Pons (tissue), 1 donor: ENCODE results near the gene DNAI1.
A peak's percentile ranks its signal among the peaks of the same experiment; 100 is the strongest.
"Not testable (repeated sequence)": the region's sequence is repeated elsewhere in the genome, so short reads cannot be mapped to it uniquely, and the experiment has no call there.

Experiments
- DNase-seq: peaks from one replicate; pipeline ENCODE4 v3.0.0-alpha.2; 2016; ENCODE audit warnings: low spot score

The DNAI1 gene

DNA sequence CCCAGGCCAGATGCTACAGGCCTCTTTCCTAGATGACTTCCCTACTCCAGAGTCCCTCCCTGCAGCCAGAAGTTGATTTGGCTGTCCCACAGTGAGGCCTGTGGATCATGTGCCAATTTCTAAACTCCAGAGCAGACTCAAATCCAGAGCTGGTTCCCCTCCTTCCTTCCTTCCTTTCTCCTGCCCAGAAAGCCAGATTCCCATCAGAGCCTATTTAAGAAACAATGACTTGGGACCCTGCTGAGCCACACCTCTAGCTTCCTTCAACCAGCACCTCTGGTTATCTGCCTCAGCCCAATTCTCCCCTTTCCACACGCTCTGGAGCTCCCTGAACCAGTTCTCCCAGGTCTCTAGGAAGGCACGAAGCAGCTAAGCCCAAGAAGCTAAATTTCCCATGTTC, 7.5 kb upstream of the DNAI1 start:
- DNase-seq, result no peak

DNA sequence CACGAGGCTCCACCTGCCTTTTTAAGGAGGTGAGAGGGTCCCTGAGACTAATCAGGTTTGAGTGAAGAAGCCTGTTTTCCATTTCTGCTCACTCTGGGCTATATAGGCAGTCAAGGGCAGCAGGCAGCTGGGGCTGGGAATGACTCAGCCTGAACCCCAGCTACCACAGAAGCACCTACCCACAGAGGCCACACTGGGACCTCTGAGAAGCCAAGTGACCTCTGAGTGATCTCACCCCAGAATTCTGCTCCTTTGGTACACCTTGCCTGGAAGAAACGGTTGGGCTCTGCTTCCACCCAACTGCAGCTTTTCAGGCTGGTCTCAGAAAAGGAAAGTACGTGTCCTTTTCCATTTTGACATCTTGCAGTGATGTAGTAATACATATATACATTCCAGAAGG, 7.1 kb upstream of the DNAI1 start:
- no peak for DNase-seq

DNA sequence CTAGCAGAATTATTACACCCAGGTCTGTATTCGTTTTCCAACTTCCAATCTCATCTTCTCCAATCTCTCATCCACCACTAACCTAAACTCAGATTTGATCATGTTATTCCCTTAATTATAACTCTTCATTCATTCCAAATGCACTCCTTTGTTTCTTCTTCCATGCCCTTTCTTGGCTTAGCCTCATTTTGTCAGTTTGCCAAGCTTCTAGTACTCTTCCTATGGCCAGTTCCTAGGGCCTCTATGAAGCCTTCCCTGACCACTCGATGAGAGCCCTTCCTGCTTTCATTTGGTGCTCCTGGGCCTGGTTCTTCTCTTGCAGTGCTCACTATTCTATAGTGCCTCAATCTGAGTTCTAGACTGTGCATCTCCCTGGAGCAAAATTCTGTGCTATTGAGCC, 6.0 kb upstream of the DNAI1 start:
- peak; percentile 58 for DNase-seq

DNA sequence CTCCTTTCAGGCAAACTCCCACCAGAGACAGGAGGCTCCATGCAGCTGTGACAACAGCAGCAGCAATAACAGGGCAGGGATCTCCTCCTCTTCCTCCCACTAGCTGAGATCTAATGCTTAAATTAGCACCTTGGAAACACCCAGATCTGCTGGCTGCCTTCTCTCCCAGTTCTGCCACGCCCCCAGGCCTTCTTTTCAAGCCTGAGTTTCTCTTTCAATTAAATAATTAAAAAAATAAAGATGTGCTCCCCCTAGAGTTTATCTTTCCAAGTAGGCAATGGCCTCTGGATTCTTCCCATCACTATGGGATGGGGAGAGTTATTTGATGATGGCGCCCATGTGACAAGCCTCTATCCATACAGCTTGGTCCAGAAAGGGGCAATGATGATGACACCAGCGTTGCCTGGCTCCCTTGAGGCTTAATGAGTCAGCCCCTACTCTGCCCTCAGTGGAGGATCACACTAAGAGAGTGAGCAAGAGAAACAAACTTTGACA, 4.0 kb upstream of the DNAI1 start:
- DNase-seq, result no peak

DNA sequence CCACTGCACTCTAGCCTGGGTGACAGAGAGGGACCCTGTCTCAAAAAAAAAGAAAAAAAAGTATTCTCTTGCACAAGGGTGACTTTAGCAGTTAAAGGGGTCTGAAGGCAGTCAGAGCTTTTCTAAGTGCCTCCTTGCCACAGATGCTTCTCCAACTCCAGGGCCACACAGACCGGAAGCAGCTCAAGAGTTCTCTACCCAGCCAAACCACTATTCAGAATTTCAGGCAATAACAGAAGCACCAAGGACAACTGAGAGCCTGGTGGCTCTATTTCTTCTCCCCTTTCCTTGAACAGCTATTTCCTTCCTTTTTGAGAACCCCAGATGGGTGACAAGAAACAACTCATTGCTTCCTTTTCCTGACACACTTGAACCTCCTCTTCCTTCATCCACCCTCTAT, 2.5 kb upstream of the DNAI1 start:
- no peak for DNase-seq

DNA sequence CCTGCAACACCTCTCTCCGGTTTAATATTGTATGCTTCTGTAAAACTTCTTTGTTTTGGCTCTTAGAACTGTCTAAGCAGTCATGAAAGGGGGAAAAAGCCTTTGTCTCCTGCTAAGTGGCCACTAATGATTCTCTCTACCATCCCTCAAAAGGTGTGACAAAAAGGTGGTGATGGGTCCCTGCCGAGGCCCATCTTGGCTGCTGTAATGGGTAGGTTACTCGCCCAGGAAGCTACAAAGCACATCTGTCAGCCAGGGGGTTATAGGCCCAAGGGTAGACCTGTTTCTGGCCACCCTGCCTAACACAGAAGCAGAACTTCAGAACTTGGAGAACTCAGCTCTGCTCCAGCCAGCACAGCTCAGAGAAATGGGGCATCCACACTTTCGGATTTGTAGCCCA, 1.9 kb upstream of the DNAI1 start:
- no peak for DNase-seq

DNA sequence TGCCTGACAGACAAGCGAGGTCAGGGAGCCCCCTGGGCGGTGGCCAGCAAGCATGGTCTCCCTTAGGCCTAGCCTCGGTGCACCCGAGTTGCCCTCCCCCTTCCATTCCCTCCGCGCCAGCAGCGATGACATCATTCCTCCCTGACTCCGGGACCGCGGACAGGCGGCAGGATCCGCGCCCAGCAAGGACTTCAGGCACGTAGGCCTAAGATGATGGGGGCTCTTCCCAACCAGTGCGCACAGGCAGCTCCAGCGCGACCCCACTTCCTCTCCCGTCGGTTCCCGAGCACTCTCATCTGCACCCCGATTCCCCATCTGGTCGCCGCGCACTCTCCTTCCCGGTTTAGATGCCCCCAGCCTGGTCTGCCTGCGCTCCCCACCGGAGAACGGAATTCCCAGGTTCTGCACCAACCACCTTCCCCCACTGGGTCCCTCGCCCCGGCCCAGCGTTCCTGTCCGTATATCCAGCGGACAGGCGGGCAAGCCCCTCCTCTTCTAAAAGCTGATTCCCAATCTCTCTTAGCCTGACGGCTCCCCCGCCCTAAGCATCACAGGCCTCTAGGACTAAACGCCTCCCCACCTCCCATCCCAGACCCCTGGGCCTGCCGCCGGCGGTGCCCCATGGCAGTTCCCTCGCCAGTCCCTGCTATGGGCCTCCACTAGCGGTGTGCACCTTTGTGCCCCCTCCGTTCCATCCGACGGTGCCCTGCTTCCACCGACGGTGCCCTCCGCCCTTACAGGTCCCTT, 1.2 kb upstream of the DNAI1 start:
- peak; percentile 65 for DNase-seq

DNA sequence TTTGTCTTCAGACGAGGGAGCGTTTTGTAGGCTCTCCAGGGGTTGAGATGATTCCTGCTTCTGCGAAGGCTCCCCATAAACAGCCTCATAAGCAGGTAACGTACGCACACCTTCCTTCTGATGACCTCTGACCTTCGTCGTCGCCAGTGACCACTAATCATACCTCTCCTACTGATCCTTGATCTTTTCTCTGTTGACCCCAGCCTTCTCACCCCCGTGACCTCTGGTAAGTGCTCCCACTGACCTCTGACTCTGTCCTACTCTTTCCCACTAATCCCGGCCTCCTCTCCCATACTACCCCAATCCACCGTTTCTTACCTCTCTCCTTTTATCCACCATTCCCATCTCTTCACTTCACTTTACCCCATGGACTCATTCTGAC, 345 bp downstream of the DNAI1 start:
- no peak for DNase-seq

DNA sequence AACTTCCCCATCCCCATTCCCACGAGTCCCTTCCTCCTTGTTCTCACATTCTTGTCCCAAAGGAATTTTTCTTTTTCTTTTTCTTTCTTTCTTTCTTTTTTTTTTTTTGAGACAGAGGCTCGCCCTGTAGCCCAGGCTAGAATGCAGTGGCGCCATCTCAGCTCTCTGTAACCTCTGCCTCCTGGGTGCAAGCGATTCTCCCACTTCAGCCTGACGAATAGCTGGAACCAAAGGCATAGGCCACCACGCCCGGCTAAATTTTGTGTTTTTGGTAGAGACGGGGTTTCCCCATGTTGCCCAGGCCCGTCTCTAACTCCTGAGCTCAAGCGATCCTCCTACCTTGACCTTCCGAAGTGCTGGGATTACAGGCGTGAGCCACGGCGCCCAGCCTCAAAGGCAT, 751 bp downstream of the DNAI1 start:
- DNase-seq, result no peak

DNA sequence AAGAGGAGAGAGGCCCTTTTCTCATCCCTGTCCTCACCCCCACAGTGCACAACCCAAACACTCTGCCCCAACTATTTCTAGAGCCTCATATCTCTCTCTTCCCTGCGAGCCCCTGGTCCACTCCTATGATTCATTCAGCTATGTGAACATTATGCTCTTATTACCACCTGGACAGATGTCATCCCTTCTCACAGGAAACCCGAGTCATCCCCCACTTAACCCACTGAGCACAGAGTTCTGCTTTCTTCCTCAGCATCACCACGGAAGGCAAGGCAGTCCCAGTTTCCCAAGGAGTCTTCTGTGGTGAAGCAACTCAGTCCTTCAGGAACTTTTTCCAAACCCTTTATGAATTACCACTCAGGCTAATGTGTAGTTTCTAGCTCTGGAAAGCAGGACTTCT, 1.3 kb downstream of the DNAI1 start:
- DNase-seq, result no peak

DNA sequence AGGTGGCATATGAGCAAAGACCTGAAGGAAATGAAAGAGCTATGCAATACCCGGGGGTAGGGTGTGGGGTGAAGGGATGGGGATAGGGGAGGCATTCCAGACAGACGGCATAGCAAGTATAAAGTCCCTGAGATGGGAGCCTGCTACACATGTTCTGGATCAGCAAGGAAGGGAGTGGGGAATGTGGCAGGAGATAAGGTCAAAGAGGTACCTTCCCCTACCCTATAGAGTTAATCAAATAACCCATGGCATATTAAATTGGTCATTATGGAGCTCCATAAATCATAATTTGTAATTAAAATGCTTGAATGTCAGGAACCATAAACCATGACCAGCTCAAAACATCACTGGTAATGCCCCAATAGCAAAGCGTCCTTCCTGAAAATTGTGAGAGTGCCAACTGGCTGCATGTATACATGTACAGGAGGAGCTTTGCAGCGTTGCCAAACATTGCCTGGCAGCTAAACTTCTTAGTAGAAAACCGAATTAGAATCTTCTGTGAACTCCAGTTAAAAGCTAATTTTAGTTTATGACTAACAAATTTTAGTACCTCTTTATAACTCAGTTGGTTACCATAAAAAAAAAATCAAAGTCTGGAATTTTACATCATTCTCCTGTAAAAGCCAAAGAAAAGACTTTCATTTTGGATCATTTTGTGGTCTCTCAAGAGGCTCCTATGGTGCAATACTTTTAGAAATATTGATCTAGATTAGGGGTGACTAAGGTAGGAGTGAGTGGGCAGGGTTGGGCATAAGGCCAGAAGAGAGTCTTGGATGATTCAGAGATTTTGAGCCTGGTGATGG, 4.7 kb downstream of the DNAI1 start:
- no peak for DNase-seq

DNA sequence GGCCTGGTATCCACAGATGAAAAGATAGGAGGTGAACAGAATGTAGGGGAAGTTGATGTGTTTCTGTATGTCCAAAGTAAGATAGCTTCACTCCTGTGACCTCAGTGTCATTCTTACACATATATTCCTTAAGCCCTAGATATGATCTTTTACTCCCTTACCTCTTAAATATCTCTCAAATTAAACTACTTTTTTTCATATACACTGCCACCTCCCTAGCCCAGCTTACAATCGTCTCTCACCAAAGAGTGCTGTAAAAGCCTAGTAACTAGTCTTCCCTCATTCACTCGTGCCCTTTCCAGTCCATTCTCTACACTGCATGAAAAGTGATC, 5.3 kb downstream of the DNAI1 start:
- DNase-seq, result no peak

DNA sequence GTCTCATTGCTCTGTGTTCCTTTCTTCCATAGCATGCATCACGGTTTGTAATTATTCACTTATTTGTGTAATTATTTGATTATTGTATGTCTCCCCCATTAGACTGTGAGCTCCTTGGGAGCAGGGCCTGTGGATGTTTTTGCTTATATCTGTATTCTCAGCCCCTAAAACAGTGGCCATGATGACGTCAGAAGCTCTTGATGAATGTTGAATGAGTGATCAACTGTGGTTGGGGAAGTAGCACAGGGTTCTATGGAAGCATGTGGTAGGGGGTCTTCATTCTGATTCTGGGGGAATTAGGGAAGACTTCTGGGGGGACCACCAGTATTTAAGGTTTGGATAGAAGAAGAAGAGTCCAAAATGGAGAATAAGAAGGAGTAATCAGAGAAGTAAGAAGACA, 6.0 kb downstream of the DNAI1 start:
- DNase-seq, result no peak

DNA sequence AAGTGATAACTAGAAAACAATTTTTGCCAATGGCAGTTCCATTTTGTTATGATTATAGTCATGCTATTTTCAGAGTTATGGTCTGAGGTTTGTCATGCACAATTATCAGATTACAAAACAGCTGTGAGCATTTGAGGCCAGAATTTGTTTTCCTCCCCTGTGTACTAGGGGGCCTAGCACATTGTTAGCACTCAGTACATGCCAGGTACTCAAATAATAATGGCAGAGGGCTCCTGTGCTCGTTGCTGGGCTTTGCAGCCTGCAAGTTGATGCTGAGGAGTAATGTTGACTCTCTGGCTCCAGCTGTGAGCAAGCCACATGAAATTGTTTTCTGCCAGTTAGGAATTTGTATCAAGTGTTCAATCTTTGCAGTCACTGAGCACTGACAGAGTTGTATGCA, 6.9 kb downstream of the DNAI1 start:
- no peak for DNase-seq

DNA sequence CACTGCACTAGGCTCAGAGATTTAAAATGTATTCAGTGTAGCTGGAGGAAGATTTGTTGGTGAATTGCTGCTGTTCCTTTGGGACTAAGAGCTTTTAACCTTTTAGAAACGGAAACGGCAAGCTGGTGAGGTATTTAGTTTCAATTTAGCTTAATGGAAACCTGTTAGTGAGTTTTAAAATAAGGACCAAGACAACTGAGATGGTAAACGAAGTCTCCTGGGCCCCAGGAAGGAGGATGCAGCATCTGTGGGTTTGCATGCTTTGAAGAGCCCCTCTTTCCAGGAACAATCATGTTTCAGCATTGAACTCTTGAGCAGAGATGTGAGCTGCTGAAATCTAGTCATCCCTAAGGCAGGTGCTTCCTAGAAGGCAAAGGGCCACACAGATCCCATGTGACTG, 16.5 kb downstream of the DNAI1 start:
- DNase-seq, result no peak

DNA sequence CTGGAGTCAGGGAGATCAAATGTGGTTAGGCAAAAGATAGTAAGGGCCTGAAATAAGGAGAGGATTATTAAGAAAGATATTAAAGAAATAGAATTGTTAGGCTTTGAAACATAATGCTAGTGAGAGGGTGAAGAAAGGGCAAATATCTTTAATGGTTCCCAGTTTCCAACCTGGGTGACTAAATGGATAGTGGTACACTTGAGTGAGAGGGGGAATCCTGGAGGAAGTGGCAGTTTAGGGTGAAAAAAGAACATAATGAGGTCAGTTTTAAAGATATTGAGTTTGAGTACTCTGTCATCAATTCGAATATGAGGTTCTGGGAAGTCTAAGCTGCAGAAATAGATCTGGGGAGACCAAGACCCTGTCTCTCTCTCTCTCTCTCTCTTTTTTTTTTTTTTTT, 18.9 kb downstream of the DNAI1 start:
- no peak for DNase-seq

DNA sequence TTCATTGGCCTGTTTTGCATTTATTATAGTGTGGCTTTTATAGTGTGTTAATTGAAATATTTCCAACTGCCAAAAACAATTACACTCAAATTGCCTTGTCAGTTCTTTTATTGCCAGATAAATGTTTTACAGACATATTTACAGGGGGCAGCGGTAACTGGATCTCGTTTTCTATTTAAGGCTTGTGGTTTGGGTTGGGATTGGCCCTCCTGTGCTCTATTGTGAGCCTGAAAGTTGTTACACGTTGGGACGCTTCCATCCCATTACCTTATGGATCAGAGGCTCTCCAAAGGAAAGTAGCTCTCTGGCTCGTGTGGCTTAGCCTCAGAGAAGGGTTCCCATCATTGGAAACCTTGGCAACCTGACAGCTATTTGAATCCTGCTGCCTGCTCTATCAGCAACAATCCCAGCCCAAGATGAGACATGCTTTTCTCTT, 20.8 kb downstream of the DNAI1 start:
- no peak for DNase-seq

DNA sequence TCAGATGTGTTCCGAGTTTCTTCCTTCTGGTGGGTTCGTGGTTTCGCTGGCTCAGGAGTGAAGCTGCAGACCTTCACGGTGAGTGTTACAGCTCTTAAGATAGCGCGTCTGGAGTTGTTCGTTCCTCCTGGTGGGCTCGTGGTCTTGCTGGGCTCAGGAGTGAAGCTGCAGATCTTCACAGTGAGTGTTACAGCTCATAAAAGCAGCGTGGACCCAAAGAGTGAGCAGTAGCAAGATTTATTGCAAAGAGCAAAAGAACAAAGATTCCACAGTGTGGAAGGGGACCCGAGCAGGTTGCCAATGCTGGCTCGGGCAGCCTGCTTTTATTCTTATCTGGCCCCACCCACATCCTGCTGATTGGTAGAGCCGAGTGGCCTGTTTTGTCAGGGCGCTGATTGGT, 23.0 kb downstream of the DNAI1 start:
- not testable (repeated sequence) for DNase-seq

DNA sequence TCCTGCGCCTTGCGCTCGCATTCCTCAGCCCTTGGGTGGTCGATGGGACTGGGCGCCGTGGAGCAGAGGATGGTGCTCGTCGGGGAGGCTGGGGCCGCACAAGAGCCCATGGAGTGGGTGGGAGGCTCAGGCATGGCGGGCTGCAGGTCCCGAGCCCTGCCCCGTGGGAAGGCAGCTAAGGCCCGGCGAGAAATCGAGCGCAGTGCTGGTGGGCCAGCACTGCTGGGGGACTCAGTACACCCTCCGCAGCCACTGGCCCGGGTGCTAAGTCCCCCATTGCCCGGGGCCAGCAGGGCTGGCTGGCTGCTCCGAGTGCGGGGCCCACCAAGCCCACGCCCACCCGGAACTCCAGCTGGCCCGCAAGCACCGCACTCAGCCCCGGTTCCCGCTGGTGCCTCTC, 24.1 kb downstream of the DNAI1 start:
- not testable (repeated sequence) for DNase-seq

DNA sequence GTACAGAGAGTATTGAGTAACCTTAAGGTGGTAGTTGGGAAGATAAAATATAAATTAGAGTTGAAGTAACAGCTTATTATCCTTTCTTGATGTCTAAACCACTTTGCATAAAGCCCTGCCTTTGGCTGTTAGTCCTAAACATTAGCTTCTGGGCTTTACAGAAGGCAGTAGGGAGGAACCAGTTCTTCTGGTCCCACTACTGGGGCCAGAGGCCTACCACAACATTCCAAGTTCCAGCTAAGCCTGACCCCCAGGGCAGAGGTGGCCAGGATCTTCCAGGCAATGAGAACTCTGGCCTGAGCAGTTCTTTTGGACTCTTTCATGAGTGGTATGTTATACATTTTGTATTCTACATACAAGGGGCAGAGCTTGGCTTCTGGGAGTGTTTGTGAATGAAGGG, 26.1 kb downstream of the DNAI1 start:
- no peak for DNase-seq

DNA sequence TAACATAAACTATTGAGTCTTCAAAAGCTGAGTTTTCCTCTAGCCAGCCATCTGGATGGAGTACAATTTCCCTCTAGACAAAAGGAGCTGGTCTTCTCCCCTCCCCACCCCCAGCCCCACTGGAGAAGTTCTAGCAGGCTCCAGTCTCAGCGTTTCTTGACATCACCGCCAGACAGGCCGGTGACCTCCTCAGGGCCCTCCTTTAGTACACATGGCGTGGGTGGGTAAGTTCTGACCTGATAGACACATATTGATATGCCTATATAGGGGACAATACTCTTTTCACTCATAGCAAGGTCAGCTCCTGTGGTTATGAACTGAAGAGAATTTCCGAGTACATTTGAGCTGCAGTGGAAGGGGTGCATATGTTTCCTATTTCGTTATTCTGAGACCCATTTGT, 27.2 kb downstream of the DNAI1 start:
- no peak for DNase-seq

DNA sequence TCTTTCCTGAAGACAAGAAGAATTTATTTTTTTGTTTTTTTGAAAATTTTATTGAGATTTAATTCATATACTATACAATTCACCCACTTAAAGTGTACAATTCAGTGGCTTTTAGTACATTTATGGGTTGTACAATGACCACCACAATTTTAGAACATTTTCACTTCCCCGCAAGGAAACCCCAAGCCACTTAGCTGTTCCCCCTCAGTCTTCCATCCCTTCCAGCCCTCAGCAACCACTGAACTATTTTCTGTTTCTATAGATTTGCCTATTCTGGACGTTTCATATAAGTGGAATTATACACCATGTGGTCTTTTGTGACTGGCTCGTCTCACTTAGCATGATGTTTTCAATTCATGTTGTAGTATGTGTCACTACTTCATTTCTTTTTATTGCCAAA, 28.0 kb downstream of the DNAI1 start:
- DNase-seq, result no peak

DNA sequence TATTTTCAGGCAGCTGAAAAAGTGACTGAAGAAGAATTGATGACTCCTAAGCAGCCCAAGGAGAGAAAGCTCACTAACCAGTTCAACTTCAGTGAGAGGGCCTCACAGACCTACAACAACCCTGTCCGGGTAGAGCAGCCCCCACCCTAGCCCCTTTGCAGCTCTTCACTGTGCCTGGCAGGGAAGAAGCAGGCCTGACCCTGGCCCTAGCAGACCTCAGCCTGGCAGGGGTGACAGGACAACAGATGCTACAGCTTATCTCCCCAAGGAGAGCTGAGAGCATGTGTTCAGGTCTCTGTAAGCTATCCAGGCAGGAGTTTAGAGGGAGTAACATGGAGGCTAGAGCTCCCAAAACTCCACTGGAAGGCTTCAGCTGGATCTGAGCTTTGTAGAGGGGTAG, 31.8 kb downstream of the DNAI1 start:
- no peak for DNase-seq

DNA sequence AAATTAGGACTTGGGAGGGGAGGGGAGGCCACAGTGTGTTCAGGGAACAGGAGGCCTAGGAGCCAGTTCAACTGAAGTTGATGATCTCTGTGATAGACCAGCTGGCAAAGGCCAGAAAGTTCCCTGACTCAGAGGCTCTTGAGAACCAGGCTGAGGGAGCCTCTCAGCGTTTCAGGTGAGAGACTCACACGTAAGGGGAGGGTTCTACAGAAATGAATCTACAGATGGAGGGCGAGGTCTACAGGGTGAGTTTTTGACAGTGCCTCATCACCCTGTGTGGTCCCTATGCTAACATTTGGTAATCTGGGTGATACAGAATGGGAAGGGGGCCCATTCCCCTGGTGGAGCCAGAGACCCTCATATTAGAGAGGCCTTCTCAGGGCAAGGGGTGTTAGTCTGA, 32.2 kb downstream of the DNAI1 start:
- DNase-seq, result no peak
